WTC11 (cell line): ENCODE measurements around the gene ARHGAP28.

Experiments used
- CREB1 ChIP-seq: sonication (generic); formaldehyde crosslinking; IDR thresholded peaks from 2 replicates; pipeline ENCODE4 v1.8.0; 2023; ENCODE audit warnings: mild to moderate bottlenecking, missing genetic modification reagents
- CTCF ChIP-seq: fragments of 200-600 bp; IDR thresholded peaks from 2 replicates; pipeline ENCODE4 v1.8.0; 2022; ENCODE audit warnings: antibody characterized with exemption
- ESRRA ChIP-seq: sonication (generic); formaldehyde crosslinking; IDR thresholded peaks from 2 replicates; pipeline ENCODE4 v1.8.1; 2022; ENCODE audit warnings: mild to moderate bottlenecking, missing genetic modification reagents, borderline replicate concordance
- FOXK1 ChIP-seq: sonication (generic); formaldehyde crosslinking; IDR thresholded peaks from 2 replicates; pipeline ENCODE4 v1.8.0; 2022; ENCODE audit warnings: mild to moderate bottlenecking, moderate library complexity, missing genetic modification reagents
- JUN ChIP-seq: sonication (generic); formaldehyde crosslinking; IDR thresholded peaks from 2 replicates; pipeline ENCODE4 v1.8.0; 2023; ENCODE audit warnings: mild to moderate bottlenecking, missing genetic modification reagents
- NFYB ChIP-seq: sonication (generic); formaldehyde crosslinking; conservative IDR thresholded peaks from 2 replicates; pipeline ENCODE4 v1.8.0; 2022; ENCODE audit warnings: low read depth, missing genetic modification reagents
- ZBTB43 ChIP-seq: sonication (generic); formaldehyde crosslinking; IDR thresholded peaks from 2 replicates; pipeline ENCODE4 v1.8.1; 2023; ENCODE audit warnings: mild to moderate bottlenecking, missing genetic modification reagents
- ZNF512 ChIP-seq: sonication (generic); formaldehyde crosslinking; IDR thresholded peaks from 2 replicates; pipeline ENCODE4 v1.8.1; 2022; ENCODE audit warnings: missing genetic modification reagents, borderline replicate concordance
- TF ChIP-seq, protein P1 (sequence below): sonication (generic); formaldehyde crosslinking; IDR thresholded peaks from 2 replicates; pipeline ENCODE4 v1.8.0; 2022; ENCODE audit warnings: missing genetic modification reagents

GRCh38 chr18:6950641-6951040 lies 221.1 kb downstream of the ARHGAP28 start:
- TF ChIP-seq ESRRA (CRISPR knock-in tag) (no peak), CTCF (no peak), ZBTB43 (CRISPR knock-in tag) (no peak), CREB1 (no peak), NFYB (CRISPR knock-in tag) (no peak), FOXK1 (CRISPR knock-in tag) (no peak), ZNF512 (CRISPR knock-in tag) (no peak), JUN (CRISPR knock-in tag) (no peak)
- TF ChIP-seq, protein P1, sequence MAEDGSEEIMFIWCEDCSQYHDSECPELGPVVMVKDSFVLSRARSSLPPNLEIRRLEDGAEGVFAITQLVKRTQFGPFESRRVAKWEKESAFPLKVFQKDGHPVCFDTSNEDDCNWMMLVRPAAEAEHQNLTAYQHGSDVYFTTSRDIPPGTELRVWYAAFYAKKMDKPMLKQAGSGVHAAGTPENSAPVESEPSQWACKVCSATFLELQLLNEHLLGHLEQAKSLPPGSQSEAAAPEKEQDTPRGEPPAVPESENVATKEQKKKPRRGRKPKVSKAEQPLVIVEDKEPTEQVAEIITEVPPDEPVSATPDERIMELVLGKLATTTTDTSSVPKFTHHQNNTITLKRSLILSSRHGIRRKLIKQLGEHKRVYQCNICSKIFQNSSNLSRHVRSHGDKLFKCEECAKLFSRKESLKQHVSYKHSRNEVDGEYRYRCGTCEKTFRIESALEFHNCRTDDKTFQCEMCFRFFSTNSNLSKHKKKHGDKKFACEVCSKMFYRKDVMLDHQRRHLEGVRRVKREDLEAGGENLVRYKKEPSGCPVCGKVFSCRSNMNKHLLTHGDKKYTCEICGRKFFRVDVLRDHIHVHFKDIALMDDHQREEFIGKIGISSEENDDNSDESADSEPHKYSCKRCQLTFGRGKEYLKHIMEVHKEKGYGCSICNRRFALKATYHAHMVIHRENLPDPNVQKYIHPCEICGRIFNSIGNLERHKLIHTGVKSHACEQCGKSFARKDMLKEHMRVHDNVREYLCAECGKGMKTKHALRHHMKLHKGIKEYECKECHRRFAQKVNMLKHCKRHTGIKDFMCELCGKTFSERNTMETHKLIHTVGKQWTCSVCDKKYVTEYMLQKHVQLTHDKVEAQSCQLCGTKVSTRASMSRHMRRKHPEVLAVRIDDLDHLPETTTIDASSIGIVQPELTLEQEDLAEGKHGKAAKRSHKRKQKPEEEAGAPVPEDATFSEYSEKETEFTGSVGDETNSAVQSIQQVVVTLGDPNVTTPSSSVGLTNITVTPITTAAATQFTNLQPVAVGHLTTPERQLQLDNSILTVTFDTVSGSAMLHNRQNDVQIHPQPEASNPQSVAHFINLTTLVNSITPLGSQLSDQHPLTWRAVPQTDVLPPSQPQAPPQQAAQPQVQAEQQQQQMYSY = no peak
